NK-92 treated with Interleukin-12 subunit alpha and Interleukin-12 subunit beta, amount 100 ng/mL, for 24 hours (cell line): ENCODE results near the gene STPG1.

ENCODE experiments used
- DNase-seq: peaks from one replicate; lab custom pipeline; 2025; lab: John Stamatoyannopoulos, UW

STPG1 gene

DNA sequence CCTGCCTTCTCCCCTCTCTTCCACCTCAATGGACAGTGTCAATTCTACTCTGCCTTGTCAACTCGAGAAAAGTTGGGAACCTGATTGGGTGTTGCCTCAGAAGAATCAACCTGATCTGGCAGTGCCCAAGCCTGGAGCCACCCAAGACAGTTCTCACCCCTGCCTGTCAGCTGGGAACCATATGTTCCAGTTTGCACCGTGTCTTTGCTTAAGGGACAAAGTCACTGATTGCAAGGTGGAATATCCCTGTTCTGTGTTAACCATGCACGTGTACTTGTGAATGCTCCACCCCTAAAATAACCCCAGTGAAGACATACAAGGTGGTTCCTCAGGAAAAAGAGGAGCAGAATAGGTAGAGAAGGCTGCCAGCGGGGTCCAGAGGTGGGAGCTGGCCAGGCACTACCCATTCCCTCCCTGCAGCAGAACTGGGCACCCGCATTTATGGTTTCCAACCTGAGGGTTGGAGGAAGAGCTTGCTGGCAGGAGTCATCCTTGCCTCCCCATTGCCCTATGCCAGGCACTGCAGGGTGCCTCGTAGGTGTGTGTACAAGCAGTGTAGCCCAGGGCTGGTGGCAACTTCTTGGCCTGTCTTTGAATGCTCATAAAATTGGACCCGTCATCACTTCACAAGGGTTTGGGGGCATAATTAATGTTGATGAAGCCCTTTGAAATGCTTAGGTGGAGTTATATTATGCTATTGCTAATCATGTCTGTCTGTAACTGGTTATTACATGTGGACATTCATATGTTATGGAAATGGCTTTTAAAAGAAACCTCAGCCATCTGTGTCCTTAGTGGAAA lies 13.4 kb upstream of the STPG1 start:
- no peak for DNase-seq

DNA sequence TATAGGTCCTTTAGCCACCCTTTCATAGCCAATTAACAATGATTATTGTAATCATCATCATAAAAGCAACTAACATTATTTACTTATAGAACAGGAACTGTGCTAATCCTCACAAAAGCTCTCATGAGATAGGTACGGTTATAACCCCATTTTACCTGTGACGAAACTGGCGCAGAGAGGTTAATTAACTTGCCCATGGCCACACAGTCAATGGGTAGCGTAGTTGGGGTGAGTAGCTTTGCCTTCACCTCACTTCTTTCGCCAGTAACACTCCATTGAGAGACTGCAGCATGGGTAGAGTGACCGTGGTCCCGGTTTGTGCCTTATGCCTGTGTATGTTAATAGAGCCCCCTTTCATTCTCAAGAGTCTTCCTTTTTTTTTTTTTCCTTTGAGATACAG lies 12.3 kb upstream of the STPG1 start:
- no peak for DNase-seq

DNA sequence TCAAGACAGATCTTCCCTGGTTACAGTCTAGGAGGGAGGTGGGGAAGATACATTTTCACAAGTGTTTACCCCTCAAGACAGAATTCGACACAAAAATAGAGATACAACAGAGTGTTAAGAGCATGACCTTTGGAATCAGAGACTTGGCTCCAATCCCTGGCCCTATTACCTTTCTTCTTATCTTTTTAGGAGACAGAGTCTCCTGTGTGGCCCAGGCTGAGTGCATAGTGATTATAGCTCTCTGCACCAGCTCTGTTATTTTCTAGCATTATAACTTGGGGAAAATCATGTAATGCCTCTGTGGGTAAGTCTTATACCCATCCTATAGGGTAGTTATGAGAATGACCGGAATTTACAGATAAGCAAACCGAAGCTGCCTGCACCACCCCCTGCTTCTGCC lies 11.9 kb upstream of the STPG1 start:
- no peak for DNase-seq

DNA sequence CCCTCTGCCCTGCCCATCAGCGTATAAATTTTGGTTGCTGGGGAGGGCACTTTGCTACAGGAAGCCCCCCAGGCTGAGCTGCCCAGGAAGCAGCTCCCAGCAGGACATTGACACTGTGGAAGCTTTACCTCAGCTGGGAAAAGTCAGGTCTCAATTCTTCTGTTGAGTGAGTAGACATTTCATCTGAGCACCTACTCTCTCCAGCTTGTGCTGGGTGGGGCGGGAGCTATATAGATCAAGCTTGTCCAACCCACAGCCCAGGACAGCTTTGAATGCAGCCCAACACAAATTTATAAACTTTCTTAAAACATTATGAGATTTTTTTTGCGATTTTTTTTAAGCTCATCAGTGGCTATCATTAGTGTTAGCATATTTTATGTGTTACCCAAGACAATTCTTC lies 11.4 kb upstream of the STPG1 start:
- DNase-seq = no peak

DNA sequence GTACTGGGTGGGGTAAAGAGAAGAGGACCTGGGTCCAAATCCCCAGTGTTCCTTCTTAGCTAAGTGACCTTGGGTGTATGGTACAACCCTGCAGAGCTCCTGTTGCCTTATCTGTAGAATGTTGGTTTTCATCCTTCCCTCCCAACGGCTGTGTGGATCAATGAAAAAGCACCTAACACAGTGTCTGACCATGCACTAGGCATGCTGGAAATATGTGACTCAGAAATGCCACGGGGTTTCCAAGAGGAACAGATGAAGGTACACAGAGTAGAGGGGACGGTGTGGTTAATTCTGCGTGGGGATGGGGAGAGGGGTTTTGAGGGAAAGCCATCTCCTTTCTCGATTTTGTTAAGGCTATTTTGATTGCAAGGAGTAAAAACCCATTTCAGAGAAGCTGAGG lies 10.6 kb upstream of the STPG1 start:
- no peak for DNase-seq

DNA sequence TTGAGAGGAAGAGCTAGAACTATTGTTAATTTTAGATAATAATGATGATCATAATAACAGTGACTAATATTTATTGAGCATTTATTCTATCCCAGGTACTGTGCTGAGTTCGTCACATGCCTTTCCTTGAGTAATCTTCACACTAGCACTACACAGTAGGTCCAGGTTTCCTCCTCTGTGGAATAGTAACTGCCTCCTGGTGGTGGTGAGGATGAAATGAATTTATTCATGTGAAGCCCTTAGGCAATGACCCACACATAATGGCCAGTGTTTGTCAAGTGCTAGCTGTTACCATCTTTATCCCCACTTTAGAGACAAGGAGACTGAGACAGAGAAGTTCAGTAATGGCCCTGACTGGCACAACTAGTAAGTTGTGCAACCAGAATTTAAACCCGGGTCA lies 7.9 kb upstream of the STPG1 start:
- no peak for DNase-seq

DNA sequence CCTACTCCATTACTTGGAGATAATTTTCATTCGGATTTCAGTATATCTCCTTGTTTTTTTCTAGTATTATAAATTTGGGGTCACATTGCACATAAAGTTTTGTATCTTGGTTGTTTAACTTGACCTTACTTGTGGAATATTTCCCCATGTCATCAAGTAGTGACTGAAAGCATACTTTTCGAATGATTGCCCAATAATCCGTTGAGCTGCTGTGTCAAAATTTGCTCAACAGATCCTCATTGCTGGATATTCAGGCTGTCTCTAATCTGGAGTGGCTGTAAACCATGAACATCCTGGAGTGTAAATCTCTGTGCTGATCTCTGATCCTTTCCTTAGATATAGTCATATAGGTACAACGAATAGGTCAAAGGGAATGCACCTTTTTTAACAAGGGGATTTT lies 7.0 kb upstream of the STPG1 start:
- no peak for DNase-seq

DNA sequence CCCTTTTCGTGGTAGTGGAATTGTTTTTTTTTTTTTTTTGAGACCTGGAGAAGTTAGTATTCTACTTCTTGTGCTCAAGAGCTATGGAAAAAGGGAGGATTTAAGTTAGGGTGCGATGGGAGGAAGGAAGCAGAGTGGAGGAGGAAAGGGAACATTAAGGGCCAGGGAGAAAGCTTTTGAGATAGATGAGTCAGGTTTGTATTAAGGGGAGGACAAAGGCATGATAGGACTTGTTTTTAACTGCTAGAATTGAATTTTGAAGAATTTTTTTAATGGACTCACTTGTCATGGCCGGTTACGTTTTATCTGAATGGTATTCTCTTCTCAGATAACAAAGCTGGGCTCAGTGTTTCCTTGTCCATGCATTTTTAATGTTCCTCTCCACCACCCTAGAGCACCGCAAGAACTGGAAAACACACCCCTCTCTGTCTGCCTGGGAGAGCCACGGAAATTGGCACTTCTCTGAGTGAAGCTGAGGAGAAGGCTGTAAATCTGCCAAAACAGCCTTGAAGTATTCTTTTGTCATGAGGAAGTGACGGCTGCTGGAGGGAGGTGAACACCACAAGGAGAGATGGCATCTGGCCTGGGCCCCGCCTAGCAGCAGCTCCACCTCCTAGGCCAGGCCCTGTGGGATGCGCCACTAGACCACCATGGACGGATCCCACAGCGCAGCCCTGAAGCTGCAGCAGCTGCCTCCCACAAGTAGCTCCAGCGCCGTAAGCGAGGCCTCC lies 5.5 kb upstream of the STPG1 start:
- DNase-seq = no peak

DNA sequence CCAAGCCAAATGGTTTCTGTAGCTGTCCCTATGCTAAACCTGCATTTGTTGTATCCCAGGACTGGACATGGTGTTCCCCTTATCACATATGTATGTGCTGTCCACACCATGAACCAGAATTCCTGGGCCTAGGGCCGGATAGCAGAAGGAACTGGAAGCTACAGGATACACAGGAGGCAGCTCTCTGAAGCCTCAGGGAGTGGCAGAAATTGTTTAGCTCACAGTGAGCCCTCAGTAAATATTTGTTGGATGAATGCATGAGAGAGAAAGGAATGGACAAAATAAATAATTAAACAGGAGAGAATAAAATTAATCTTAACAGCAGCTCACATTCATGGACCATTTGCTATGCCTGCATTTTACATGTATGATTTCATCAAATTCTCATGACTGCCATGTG lies 4.1 kb upstream of the STPG1 start:
- no peak for DNase-seq

DNA sequence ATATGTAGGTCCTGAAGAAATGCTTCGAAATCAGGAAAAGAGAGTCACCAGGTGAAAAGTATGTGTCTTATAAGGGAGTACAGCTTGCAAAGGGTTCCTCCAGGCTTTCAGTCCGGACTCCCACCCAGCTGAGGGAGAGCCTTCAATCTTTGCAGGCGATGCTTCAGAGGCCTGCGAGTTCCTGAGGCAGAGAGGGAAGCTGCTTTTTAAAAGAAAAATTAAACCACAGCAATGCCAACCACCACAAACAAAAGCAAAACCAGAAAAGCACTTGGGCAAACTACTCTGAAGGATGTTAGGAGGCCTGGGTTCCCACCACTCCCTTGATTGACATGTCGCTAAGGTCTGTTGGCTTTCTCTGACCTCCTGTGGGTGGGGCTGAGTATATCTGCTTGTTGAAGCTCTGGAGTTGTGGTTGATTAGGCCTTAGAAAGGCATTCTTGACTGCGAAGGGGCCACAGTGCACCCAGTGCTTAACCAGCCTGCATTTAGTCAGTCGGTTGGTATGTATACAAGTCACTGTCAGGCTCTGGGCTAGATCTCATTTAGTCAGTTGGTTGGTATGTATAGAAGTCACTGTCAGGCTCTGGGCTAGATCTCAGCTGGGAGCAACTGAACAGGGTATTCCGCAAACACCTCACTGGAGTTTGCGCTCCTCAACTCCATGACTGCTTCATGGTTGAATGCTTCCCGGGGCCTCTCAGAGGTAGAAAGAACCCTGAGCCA lies 3.2 kb upstream of the STPG1 start:
- peak; percentile 22 for DNase-seq

DNA sequence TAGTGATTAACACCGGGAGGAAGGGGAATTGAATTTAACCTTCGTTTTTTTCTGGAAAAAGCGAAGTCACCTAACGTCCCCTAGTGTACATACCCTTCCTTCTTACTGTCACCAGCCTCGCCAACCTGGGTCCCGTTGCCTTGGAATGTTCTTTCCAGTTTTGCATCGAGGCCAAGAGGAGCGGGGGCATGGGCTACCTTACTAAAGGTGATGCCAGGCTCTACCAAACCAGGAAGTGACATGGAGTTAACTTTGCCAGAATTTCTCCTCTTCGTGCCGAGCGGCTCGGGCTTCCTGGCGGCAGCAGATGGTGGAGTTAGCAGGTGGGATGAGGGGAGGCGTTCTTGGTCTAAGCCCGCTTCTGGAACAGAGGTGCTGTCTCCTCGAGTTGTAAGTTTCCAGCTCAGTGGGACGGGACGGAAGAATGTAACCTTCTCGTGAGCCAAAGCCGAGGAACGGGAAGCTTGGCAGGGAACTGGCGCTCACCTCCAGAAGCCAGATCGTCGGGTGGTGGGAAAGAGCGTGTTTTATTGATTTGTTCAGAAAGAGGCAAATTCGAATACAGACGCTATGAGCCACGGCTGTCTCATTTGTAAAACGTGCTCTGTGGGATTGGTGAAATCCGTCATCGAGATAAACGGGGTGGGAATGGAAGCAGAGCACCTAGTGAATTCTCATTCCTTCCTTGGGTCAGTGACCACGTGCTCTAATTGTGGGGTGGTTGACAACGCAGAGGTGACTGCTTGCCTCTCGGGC lies 2.5 kb upstream of the STPG1 start:
- no peak for DNase-seq

DNA sequence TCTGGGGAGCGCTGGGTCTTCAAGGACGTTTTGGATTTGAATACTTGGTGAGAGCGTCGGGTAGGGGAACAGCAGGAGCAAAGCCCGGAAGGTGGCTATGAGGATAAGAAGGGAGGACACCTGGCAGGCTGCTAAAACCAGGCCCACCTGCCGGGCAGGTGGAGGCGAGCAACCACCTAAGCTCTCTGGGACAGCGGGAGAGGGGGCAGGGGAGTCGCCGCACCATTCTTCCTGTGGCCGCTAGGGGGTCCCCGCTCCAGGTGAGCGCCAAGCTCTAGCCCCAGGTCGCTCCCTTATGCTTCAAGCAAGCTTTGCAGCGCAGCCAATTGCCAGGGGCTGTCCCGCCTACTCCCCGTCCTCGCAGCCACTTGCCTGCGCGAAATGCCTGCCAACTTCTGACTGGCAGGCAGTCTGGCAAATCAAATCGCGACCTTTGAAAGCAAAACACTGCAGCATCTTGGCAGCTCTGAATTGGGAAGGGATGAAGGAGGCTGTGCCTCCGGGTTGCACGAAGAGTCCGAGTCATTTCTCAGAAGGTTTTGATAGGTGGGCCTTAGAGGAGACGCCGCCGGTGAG lies 1.8 kb upstream of the STPG1 start, which contains the start of gene NIPAL3:
Gene NIPAL3 (plus strand): TSS at position 469 of the 576 bp plus-strand sequence. CDS start 3,746 bp downstream, outside the sequence.
- DNase-seq = peak; percentile 99

DNA sequence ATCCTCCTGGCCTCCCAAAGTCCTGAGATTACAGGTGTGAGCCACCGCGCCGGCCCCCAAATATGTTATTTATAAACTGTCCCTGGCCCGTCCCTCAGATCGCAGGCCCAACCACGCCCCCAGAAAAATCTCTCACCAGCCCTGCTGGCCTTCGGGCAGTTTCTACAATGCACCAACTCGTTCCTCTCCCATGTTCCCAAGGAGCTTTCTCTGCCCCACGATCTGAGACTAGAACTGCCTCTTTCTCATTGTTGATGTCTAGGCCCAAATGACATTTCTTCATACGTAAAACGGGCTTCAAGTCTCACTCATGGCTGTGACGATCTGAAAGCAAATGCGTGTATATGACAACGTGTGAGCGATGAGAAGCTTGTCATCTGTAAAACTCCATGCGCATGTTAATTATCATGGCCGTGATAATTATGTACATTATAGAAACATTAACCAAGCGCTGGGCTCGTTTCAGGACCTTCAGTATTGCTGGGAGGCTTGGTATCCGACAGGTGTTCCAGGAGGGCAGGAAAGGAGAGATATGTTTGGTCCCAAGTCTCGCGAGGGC lies 1.3 kb upstream of the STPG1 start:
- no peak for DNase-seq

DNA sequence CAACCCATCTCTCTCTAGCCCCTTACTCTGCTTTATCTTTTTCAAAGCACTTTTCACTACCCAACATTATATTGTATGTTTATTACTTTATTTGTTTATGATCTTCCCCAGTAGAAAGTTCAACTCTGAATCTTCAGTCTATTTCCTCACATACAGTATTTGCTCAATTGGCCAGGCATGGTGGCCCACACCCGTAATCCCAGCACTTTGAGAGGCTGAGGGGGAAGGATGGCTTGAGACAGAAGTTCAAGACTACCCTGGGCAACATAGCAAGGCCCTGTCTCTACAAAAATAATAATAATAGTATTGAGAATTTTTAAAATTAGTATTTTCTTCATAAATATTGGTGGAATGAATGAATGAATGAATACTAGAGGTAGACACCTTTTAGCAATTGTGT lies 1.2 kb downstream of the STPG1 start:
- no peak for DNase-seq

DNA sequence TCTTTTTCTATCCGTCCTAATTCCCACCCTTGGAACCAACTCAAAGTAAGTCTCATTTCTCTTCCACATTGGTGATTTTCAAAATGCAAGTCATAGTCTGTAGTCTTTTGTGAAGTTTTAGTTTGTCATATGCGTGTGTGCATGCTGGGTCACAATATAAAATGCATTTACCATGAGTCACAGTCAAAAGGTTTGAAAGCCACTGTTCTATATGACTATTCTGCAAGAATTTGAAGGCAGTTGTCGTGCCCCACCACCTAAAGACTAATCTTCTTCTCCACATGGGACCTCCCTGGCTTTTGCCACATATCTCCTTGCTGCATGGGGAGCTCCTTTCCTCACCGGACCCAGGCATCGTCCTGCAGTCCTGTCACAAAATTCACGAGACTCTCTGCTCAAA lies 1.6 kb downstream of the STPG1 start:
- no peak for DNase-seq

DNA sequence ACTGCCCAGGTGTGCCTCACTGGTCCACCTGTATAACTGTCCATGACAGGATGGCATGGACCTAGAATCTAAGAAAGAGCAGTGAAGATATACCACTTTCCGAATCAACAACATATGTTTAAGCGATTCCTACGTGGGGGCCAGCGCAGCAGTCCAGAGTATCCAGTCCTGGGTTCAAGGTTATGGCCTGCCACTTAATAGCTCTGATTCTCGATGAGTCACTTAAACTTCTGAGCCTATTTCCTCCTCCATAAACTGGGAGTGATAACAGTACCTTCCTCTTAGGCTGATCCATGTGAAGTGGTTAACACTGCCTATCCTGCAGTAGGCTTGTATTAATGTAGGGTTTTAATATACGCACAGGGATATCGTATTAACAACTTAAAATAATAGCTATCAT lies 2.8 kb downstream of the STPG1 start:
- no peak for DNase-seq

DNA sequence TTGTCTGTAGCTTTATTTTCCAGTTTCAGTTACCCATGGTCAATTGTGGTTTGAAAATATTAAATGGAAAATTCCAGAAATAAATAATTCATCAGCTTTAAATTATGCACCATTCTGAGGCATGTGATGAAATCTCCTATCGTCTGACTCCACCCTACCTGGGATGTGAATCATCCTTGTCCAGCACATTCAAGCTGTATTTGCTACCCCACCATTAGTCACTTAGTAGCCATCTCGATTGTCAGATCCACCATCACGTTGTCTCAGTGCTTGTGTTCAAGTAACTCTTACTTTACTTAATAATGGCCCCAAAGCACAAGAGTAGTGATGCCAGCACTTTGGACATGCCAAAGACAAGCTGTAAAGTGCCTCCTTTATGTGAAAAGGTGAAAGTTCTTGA lies 4.0 kb downstream of the STPG1 start:
- no peak for DNase-seq

DNA sequence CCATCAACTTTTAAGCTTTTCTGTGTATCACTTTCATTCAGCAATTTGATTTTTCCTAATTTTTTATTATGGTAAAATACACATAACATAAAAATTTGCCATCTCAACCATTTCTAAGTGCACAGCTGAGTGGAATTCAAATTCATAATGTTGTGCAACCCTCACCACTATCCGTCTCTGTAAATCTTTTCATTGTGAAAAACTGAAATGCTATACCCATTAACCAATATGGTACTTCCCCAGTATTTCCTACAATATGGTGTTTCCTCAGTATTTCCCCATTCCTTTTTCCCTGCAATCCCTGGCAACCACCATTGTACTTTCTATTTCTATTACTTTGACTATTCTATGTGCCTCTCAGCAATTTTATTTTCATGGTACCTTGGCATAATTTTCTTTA lies 6.8 kb downstream of the STPG1 start:
- DNase-seq = no peak

DNA sequence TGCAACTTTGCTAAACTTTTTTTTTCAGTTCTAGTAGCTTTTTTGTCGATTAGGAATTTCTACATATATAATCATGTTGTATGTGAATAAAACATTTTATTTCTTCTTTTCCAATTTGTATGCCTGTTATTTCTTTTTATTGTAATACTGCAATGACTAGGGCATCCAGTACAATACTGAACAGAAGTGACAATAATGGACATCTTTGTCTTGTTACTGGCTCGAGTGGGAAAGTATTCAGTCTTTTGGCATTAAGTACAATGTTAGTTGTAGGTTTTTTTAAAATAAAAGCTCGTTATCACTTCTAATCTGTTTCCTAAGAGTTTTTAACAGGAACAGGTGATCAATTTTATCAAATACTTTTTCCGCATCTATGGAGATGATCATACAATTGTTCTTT lies 9.8 kb downstream of the STPG1 start:
- no peak for DNase-seq

DNA sequence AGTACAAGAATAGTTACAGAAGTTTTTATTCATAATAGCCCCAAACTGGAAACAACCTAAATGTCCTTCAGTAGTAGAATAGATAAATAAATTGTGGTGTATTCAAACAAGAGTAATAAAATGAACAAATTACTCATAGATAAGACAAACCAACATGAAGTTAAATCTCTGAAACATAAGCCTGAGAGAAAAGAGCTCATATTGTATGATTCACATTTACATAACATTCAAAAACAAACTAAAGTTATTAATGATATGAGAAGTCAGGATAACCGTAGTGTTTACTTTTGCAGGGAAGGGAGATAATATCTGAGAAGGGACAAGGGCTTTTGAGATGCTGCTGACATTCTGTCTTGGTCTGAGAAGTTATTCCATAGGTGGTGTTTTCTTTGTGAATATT lies 13.5 kb downstream of the STPG1 start:
- no peak for DNase-seq

DNA sequence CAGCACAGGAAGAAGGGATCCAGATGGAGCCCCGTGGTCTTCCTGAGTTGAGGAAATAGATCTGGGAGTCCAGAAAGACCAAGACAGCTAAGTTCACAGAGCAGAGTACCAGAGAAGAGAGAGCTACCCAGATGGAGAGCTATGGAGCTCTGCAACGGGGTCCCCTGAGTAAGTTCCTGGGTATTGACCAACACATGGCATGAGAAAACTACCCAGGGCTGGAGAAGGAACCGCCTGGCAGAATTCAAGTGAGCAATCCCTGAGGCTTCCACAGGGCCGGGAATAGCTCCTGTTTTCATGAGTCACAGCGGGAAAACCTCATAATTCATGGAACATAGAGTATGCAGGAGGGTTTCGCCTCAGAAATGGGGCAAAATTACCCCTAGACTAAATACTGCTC lies 19.7 kb downstream of the STPG1 start:
- no peak for DNase-seq
